K562 (cell line): Measurements from ENCODE around the gene CCL15. TPM values are rescaled to one million over a fixed set of nuclear protein-coding genes. Genes with fewer than 3 reads are reported as not detected.

Source experiments
- ATAC-seq: fragments of 200-7000 bp; cut with Tn5 transposase; 3 replicates; pipeline ENCODE4 v1.9.1; 2020; ENCODE audit warnings: moderate library complexity
- BruUV-seq: library from RNA; stranded (reverse); fragments of 400-500 nt; replicated peaks from 2 replicates; lab custom pipeline; 2021; lab: Mats Ljungman, UMichigan
- CTCF ChIA-PET: fragments of 300-600 bp; formaldehyde crosslinking; extraction: SDS; loops from one replicate; lab custom pipeline; 2021; ENCODE audit warnings: low intra/inter-chr PET ratio; lab: Yijun Ruan, JAX
- POLR2A ChIA-PET: fragments of 300-600, 350-650 bp; sonication (Branson Sonifier 250); formaldehyde crosslinking; extraction: SDS; loops from one replicate; lab custom pipeline; 2021; ENCODE audit warnings: antibody characterized with exemption, inconsistent platforms; lab: Yijun Ruan, JAX
- DNase-seq, 4 experiments: peaks; one replicate each; pipeline versions ENCODE4 v3.0.0 to v3.0.0-alpha.2; 2011 to 2018; ENCODE audit warnings: low spot score in 3 of 4, mixed read lengths in 3 of 4; ENCODE audit errors: extremely low read depth in 1 of 4
- FAIRE-seq: peaks from 2 replicates; lab custom pipeline; 2011; peaks lifted over from hg19 to GRCh38; lab: Jason Lieb, UNC
- H2AFZ ChIP-seq: 2 replicates; pipeline ENCODE4 v1.6.0; 2011; ENCODE audit warnings: low read depth, low read length, control low read depth, inconsistent platforms
- H3K27ac ChIP-seq: fragments of 200-600 bp; 3 replicates; pipeline ENCODE4 v1.8.0; 2011; ENCODE audit warnings: low read depth, mild to moderate bottlenecking, control low read depth, inconsistent platforms, low read length, moderate library complexity, mixed read lengths; ENCODE audit errors: extremely low read depth
- H3K27me3 ChIP-seq, 2 experiments: fragments of 300-600 bp in 1 of 2; 2 replicates in 1 of 2; 3 replicates in 1 of 2; pipeline versions ENCODE4 v1.6.0 to v1.8.0; 2011; ENCODE audit warnings: inconsistent platforms in 2 of 2, low read length in 2 of 2, mild to moderate bottlenecking in 1 of 2, mixed read lengths in 1 of 2, moderate library complexity in 1 of 2; ENCODE audit not compliant: control insufficient read depth in 2 of 2, insufficient read depth in 2 of 2
- H3K36me3 ChIP-seq: fragments of 300-600 bp; 3 replicates; pipeline ENCODE4 v1.8.0; 2011; ENCODE audit warnings: mild to moderate bottlenecking, low read length, inconsistent platforms; ENCODE audit not compliant: control insufficient read depth, insufficient read depth
- H3K4me1 ChIP-seq, 2 experiments: fragments of 200-600 bp in 1 of 2; replicated peaks in 1 of 2; 2 replicates in 1 of 2; 3 replicates in 1 of 2; pipeline versions ENCODE4 v1.5.1 to v1.8.0; 2011; ENCODE audit warnings: inconsistent platforms in 2 of 2, low read length in 2 of 2, mild to moderate bottlenecking in 1 of 2, mixed read lengths in 1 of 2, moderate library complexity in 1 of 2; ENCODE audit not compliant: control insufficient read depth in 2 of 2, insufficient read depth in 2 of 2
- H3K4me2 ChIP-seq: 2 replicates; pipeline ENCODE4 v1.6.1; 2011; ENCODE audit warnings: low read length, control low read depth, inconsistent platforms, mixed read lengths; ENCODE audit not compliant: insufficient read depth
- H3K4me3 ChIP-seq: fragments of 200-600 bp; sonication (generic), shearing (Covaris generic); 2 replicates; pipeline ENCODE4 v1.5.1; 2016; ENCODE audit warnings: control low read depth, inconsistent platforms
- H3K79me2 ChIP-seq: fragments of 200-600 bp; 3 replicates; pipeline ENCODE4 v1.8.0; 2011; ENCODE audit warnings: low read length, inconsistent platforms; ENCODE audit not compliant: control insufficient read depth, insufficient read depth
- H3K9ac ChIP-seq, 2 experiments: 2 replicates each; pipeline versions ENCODE4 v1.6.0 to v1.6.1; 2011; ENCODE audit warnings: low read depth in 2 of 2, low read length in 2 of 2, control low read depth in 1 of 2, inconsistent platforms in 1 of 2, mild to moderate bottlenecking in 1 of 2, mixed read lengths in 1 of 2; ENCODE audit not compliant: insufficient read depth in 1 of 2
- H3K9me1 ChIP-seq: one replicate; pipeline ENCODE4 v1.6.0; 2011; ENCODE audit warnings: inconsistent platforms, mild to moderate bottlenecking, low read length, moderate library complexity; ENCODE audit not compliant: control insufficient read depth, insufficient read depth
- H3K9me3 ChIP-seq: replicated peaks from 2 replicates; pipeline ENCODE4 v1.5.1; 2011; ENCODE audit warnings: low read depth, low read length, inconsistent platforms; ENCODE audit not compliant: control insufficient read depth, insufficient read depth
- H4K20me1 ChIP-seq: replicated peaks from 2 replicates; pipeline ENCODE4 v1.6.1; 2011; ENCODE audit warnings: low read length, inconsistent platforms, mixed read lengths; ENCODE audit not compliant: control insufficient read depth, insufficient read depth
- DACH1 ChIP-seq: fragments of 450-650 bp; IDR thresholded peaks from 2 replicates; pipeline ENCODE4 v1.6.1; 2018; ENCODE audit not compliant: partially characterized antibody
- DDX20 ChIP-seq: fragments of 450-650 bp; IDR thresholded peaks from 2 replicates; pipeline ENCODE4 v1.6.1; 2016; ENCODE audit warnings: missing genetic modification characterization, low read depth, mild to moderate bottlenecking, missing compliant biosample characterization, moderate library complexity
- HDAC3 ChIP-seq: fragments of 450-650 bp; IDR thresholded peaks from 2 replicates; pipeline ENCODE4 v1.6.1; 2018; ENCODE audit warnings: borderline replicate concordance, mild to moderate bottlenecking, moderate library complexity; ENCODE audit not compliant: partially characterized antibody
- MIER1 ChIP-seq: fragments of 450-650 bp; IDR thresholded peaks from 2 replicates; pipeline ENCODE4 v1.6.1; 2016; ENCODE audit warnings: antibody characterized with exemption, mild to moderate bottlenecking, low read depth
- PKNOX1 ChIP-seq: fragments of 450-650 bp; IDR thresholded peaks from 2 replicates; pipeline ENCODE4 v1.6.1; 2016
- STAT6 ChIP-seq: sonication (generic); formaldehyde crosslinking; IDR thresholded peaks from 2 replicates; pipeline ENCODE4 v1.8.1; 2023; ENCODE audit warnings: mild to moderate bottlenecking, missing genetic modification reagents
- TEAD1 ChIP-seq, 2 experiments: fragments of 450-650 bp in 1 of 2; sonication (generic) in 1 of 2; formaldehyde crosslinking; IDR thresholded peaks; 2 replicates each; pipeline versions ENCODE4 v1.4.0 to v1.8.0; 2020 to 2022; ENCODE audit warnings: mild to moderate bottlenecking in 2 of 2, missing genetic modification reagents in 1 of 2
- THRAP3 ChIP-seq: fragments of 450-650 bp; IDR thresholded peaks from 2 replicates; pipeline ENCODE4 v1.6.1; 2016; ENCODE audit warnings: mild to moderate bottlenecking, inconsistent platforms, borderline replicate concordance
- ZBTB43 ChIP-seq: sonication (generic); formaldehyde crosslinking; IDR thresholded peaks from 2 replicates; pipeline ENCODE4 v1.8.0; 2023; ENCODE audit warnings: mild to moderate bottlenecking, missing genetic modification reagents
- ZBTB8A ChIP-seq: fragments of 450-650 bp; IDR thresholded peaks from 2 replicates; pipeline ENCODE4 v1.6.1; 2018; ENCODE audit warnings: mild to moderate bottlenecking, moderate library complexity; ENCODE audit not compliant: partially characterized antibody
- ZNF589 ChIP-seq: fragments of 200-800 bp; sonication (Bioruptor generic); IDR thresholded peaks from 2 replicates; pipeline ENCODE4 v1.6.1; 2016; ENCODE audit warnings: low read depth, missing genetic modification characterization, missing compliant biosample characterization
- ZNF75A ChIP-seq: fragments of 450-650 bp; formaldehyde crosslinking; IDR thresholded peaks from 2 replicates; pipeline ENCODE4 v1.4.0; 2020; ENCODE audit warnings: mild to moderate bottlenecking
- ZNF77 ChIP-seq: fragments of 250-450 bp; sonication (Bioruptor Pico); IDR thresholded peaks from 2 replicates; pipeline ENCODE4 v1.5.0; 2020
- ZNF778 ChIP-seq: fragments of 450-650 bp; formaldehyde crosslinking; IDR thresholded peaks from 2 replicates; pipeline ENCODE4 v1.4.0; 2020; ENCODE audit warnings: mild to moderate bottlenecking, moderate library complexity
- WGBS: fragments of 100-300 bp; shearing (Covaris generic); methylation state at CpG from one replicate; pipeline ENCODE4 v1.1.6; 2016; ENCODE audit warnings: low coverage, mixed read lengths; ENCODE audit not compliant: insufficient coverage; ENCODE audit errors: missing lambda C conversion rate; 5-methylcytosine and 5-hydroxymethylcytosine counted together
- in situ Hi-C: fragments of 300-500 bp; cut with MboI; formaldehyde crosslinking; loops from 4 replicates; pipeline ENCODE4 v1.15.0; 2018; ENCODE audit warnings: inconsistent platforms, mixed read lengths
- intact Hi-C: fragments of 100-400 bp; cut with micrococcal nuclease; formaldehyde crosslinking; loops from 2 replicates; pipeline ENCODE4 v1.14.2; 2022
- polyA plus RNA-seq, 8 experiments: library from polyadenylated mRNA; depleted of rRNA in 4 of 8; stranded (reverse) in 5 of 8; unstranded in 3 of 8; fragments of >200 nt; fragmentation: Nextera tagmentation in 2 of 8; fragmentation: Illumina TruSeq in 1 of 8; extraction: Ambion mirVana in 2 of 8; extraction: Trizol in 1 of 8; gene quantifications; 2 replicates each; pipeline versions ENCODE4 v1.2.1 to v1.2.3, GENCODE V29; 2011 to 2014; ENCODE audit warnings: inconsistent platforms in 1 of 8, missing spikeins in 1 of 8
- total RNA-seq, 7 experiments: library from RNA; depleted of rRNA in 6 of 7; stranded (reverse); fragments of >200 nt in 6 of 7; fragmentation: Illumina TruSeq in 2 of 7; extraction: Trizol in 2 of 7; gene quantifications; 2 replicates each; pipeline versions ENCODE4 v1.2.1 to v1.2.3, GENCODE V29; 2011 to 2021; ENCODE audit warnings: low replicate concordance in 1 of 7

The CCL15 gene
- total and polyA plus RNA-seq, 9 of the 15 experiments (the other 6 are each of a cell fraction or from before 2014, with no cell fraction given): not detected

GRCh38 chr17:35981246-35981645 lies 20.1 kb downstream of the CCL15 start, which contains the start of gene CCL16 (continued):
- no peak for TF ChIP-seq STAT6 (CRISPR knock-in tag)

- H3K4me1 ChIP-seq: no peaks in the 10 kb centered on the region
- ChIA-PET POLR2A (interaction anchor here (0.5 kb wide), 1 partner anchor 30 kb away, joined by 3 read pairs; no protein-coding TSS in a partner anchor), CTCF (no interaction called here)
- H3K9me1 ChIP-seq: no peaks in the 10 kb centered on the region
- no peak overlapping the region for H3K9ac ChIP-seq
- ATAC-seq (no peak), FAIRE-seq (no peak), DNase-seq (no peak)
- no peaks in the 10 kb centered on the region for H3K79me2 ChIP-seq
- no peak for TF ChIP-seq THRAP3
- no peak for TF ChIP-seq ZNF589 (CRISPR knock-in tag)
- TF ChIP-seq ZBTB8A: no peak
- no peak for TF ChIP-seq HDAC3
- no peak for TF ChIP-seq MIER1
- no peak for TF ChIP-seq DDX20 (tag)
- no peak for TF ChIP-seq DACH1
- TF ChIP-seq ZBTB43 (CRISPR knock-in tag): no peak
- TF ChIP-seq TEAD1 (CRISPR knock-in tag; IDR thresholded peaks at IDR 0.05): no peak
- TF ChIP-seq ZNF77 (CRISPR knock-in tag): no peak
- TF ChIP-seq ZNF778: no peak
- no peak for TF ChIP-seq PKNOX1
- no peak for TF ChIP-seq ZNF75A
- H3K27ac ChIP-seq: no peak overlapping the region
- H3K36me3 ChIP-seq: no peaks in the 10 kb centered on the region
- WGBS: 6% methylated on average over 3 of the region's 3 CpGs
- H2AFZ ChIP-seq: no peak overlapping the region
- no peaks in the 10 kb centered on the region for H3K9me3 ChIP-seq
- no peaks in the 10 kb centered on the region; the same call in 1 of the 2 replicates for H4K20me1 ChIP-seq
- intact Hi-C loops: no loop called here
- peaks cover 14 to 43% of the 10 kb centered on the region in 2 experiments; a peak in 4 of 5 replicates for H3K27me3 ChIP-seq
- no peak overlapping the region for H3K4me2 ChIP-seq
- H3K4me3 ChIP-seq: no peak overlapping the region
- in situ Hi-C loops: no loop called here
- no TSS peak for BruUV-seq
These were observed 23.0 kb downstream of the CCL15 start for GRCh38 chr17:35978346-35978745.
